ENCODE data around the gene ACSF3.

Gene ACSF3

GRCh38 chr16:89095491-89095951 lies 1.9 kb downstream of the ACSF3 start:
- DNase-seq (ENCODE audit: low read depth), result no peak

GRCh38 chr16:89096042-89096717 lies 2.5 kb downstream of the ACSF3 start:
- DNase-seq (ENCODE audit: low read depth), result no peak

- DNase-seq (ENCODE audit: low read depth), result no peak
Observed at GRCh38 chr16:89096768-89097391, 3.2 kb downstream of the ACSF3 start.

GRCh38 chr16:89097392-89097772 lies 3.7 kb downstream of the ACSF3 start:
- no peak for DNase-seq (ENCODE audit: low read depth)

- DNase-seq (ENCODE audit: low read depth), result no peak
Observed at GRCh38 chr16:89098767-89099430, 5.2 kb downstream of the ACSF3 start.

- no peak for DNase-seq (ENCODE audit: low read depth)
Observed at GRCh38 chr16:89099905-89100304, 6.3 kb downstream of the ACSF3 start.

GRCh38 chr16:89100601-89101302 lies 7.1 kb downstream of the ACSF3 start:
- no peak for DNase-seq (ENCODE audit: low read depth)

GRCh38 chr16:89101303-89102040 lies 7.8 kb downstream of the ACSF3 start:
- DNase-seq (ENCODE audit: low read depth), result no peak

GRCh38 chr16:89102041-89102471 lies 8.4 kb downstream of the ACSF3 start:
- no peak for DNase-seq (ENCODE audit: low read depth)

- no peak for DNase-seq (ENCODE audit: low read depth)
Observed at GRCh38 chr16:89102481-89103073, 8.9 kb downstream of the ACSF3 start.

GRCh38 chr16:89103156-89103555 lies 9.5 kb downstream of the ACSF3 start:
- no peak for DNase-seq (ENCODE audit: low read depth)

GRCh38 chr16:89103781-89104180 lies 10.1 kb downstream of the ACSF3 start:
- DNase-seq (ENCODE audit: low read depth), result no peak

GRCh38 chr16:89104303-89104702 lies 10.7 kb downstream of the ACSF3 start:
- DNase-seq (ENCODE audit: low read depth), result no peak

- DNase-seq (ENCODE audit: low read depth), result no peak
Observed at GRCh38 chr16:89104930-89105571, 11.4 kb downstream of the ACSF3 start.

- no peak for DNase-seq (ENCODE audit: low read depth)
Observed at GRCh38 chr16:89105599-89106151, 12.0 kb downstream of the ACSF3 start.

- DNase-seq (ENCODE audit: low read depth), result no peak
Observed at GRCh38 chr16:89106533-89107202, 13.0 kb downstream of the ACSF3 start.

- DNase-seq (ENCODE audit: low read depth), result no peak
Observed at GRCh38 chr16:89107203-89107582, 13.5 kb downstream of the ACSF3 start.

- DNase-seq (ENCODE audit: low read depth), result no peak
Observed at GRCh38 chr16:89108416-89108815, 14.8 kb downstream of the ACSF3 start.

GRCh38 chr16:89110641-89111040 lies 17.0 kb downstream of the ACSF3 start:
- no peak for DNase-seq (ENCODE audit: low read depth)

GRCh38 chr16:89111263-89111662 lies 17.6 kb downstream of the ACSF3 start:
- no peak for DNase-seq (ENCODE audit: low read depth)
